Adrenal gland (tissue), 5 donors: ENCODE measurements around the gene CRYM.

Experiments used
- POLR2A ChIP-seq, 2 donors: fragments of 450-650 bp; IDR thresholded peaks; one replicate each; pipeline ENCODE4 v1.6.1; 2017; ENCODE audit warnings: antibody characterized with exemption in 2 of 2, mild to moderate bottlenecking in 2 of 2, moderate library complexity in 1 of 2
- TF ChIP-seq, protein P1 (sequence below), 6 experiments: fragments of 450-650 bp in 4 of 6; fragments of 200-600 bp in 2 of 6; sonication (generic) in 1 of 6; IDR thresholded peaks; 1 replicate in 5 of 6; 2 replicates in 1 of 6; pipeline versions ENCODE4 v1.5.1 to v1.8.0; 2016 to 2021; ENCODE audit warnings: antibody characterized with exemption in 6 of 6, mild to moderate bottlenecking in 2 of 6, moderate library complexity in 1 of 6
- donor health status: DM: no; HTN: no; CAD: no.

DNA sequence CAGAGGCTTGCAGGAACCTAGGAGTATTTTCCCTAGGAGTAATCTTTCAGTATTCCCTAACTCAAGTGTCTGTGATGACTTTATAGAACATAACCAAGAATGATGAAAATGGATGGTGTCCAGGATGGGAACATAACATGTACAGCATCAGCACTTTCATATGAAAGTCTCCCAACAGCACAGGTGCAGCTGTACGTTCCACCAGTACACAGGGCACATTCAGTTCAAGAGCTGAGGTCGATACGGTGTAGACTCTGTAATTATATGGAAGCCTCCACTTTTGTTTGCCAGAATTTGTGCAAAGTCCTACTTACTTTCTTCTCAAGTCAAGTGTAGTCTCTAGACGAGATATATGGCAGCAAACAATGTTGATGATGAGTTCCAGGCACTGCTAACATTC lies 46.2 kb upstream of the CRYM start:
- TF ChIP-seq POLR2A (IDR thresholded peaks at IDR 0.05), result no peak
- TF ChIP-seq, protein P1, sequence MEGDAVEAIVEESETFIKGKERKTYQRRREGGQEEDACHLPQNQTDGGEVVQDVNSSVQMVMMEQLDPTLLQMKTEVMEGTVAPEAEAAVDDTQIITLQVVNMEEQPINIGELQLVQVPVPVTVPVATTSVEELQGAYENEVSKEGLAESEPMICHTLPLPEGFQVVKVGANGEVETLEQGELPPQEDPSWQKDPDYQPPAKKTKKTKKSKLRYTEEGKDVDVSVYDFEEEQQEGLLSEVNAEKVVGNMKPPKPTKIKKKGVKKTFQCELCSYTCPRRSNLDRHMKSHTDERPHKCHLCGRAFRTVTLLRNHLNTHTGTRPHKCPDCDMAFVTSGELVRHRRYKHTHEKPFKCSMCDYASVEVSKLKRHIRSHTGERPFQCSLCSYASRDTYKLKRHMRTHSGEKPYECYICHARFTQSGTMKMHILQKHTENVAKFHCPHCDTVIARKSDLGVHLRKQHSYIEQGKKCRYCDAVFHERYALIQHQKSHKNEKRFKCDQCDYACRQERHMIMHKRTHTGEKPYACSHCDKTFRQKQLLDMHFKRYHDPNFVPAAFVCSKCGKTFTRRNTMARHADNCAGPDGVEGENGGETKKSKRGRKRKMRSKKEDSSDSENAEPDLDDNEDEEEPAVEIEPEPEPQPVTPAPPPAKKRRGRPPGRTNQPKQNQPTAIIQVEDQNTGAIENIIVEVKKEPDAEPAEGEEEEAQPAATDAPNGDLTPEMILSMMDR (IDR thresholded peaks at IDR 0.05), result no peak
